Upper lobe of left lung (tissue), 6 donors: ENCODE results near the gene TLCD4. TPM values are rescaled to one million over a fixed set of nuclear protein-coding genes. Genes with fewer than 3 reads are reported as not detected.
A peak's percentile ranks its signal among the peaks of the same experiment; 100 is the strongest.

Source experiments
- ATAC-seq, 2 donors: fragments of 200-7000 bp; cut with Tn5 transposase; one replicate each; pipeline ENCODE4 v1.9.1; 2022; ENCODE audit warnings: mild to moderate bottlenecking in 2 of 2, moderate library complexity in 2 of 2; ENCODE audit not compliant: low FRiP score in 2 of 2
- DNase-seq, 2 donors: peaks; one replicate each; pipeline ENCODE4 v3.0.0-alpha.2; 2019 to 2020
- H3K27ac ChIP-seq, 4 donors: fragments of 200-600 bp; sonication (generic); one replicate each; pipeline ENCODE4 v1.5.1; 2016 to 2019
- H3K27me3 ChIP-seq, 4 donors: fragments of 200-600 bp; sonication (generic); one replicate each; pipeline ENCODE4 v1.5.1; 2017 to 2019
- H3K36me3 ChIP-seq, 4 donors: fragments of 200-600 bp; sonication (generic); one replicate each; pipeline ENCODE4 v1.5.1; 2016 to 2019
- H3K4me1 ChIP-seq, 4 donors: fragments of 200-600 bp; sonication (generic); one replicate each; pipeline ENCODE4 v1.5.1; 2018 to 2019
- H3K4me3 ChIP-seq, 4 donors: fragments of 200-600 bp; sonication (generic); one replicate each; pipeline ENCODE4 v1.5.1; 2017 to 2019; ENCODE audit warnings: mild to moderate bottlenecking in 2 of 4, moderate library complexity in 1 of 4
- H3K9me3 ChIP-seq, 4 donors: fragments of 200-600 bp; sonication (generic); one replicate each; pipeline ENCODE4 v1.5.1; 2018 to 2019
- EP300 ChIP-seq, 4 donors: sonication (generic); formaldehyde crosslinking; IDR thresholded peaks; one replicate each; pipeline ENCODE4 v1.5.1; 2017; ENCODE audit warnings: antibody characterized with exemption in 4 of 4, control low read depth in 2 of 4
- POLR2A ChIP-seq, 4 donors: fragments of 450-650 bp; IDR thresholded peaks; one replicate each; pipeline ENCODE4 v1.5.1; 2016 to 2017; ENCODE audit warnings: antibody characterized with exemption in 4 of 4, mild to moderate bottlenecking in 2 of 4
- POLR2AphosphoS5 ChIP-seq, 2 donors: sonication (generic); formaldehyde crosslinking; IDR thresholded peaks; one replicate each; pipeline ENCODE4 v1.5.1; 2017; ENCODE audit warnings: antibody characterized with exemption in 2 of 2
- WGBS, 2 donors: methylation state at CpG; one replicate each; pipeline ENCODE4 v1.1.5; 2017 to 2018; 5-methylcytosine and 5-hydroxymethylcytosine counted together
- total RNA-seq, 6 donors: library from RNA; depleted of rRNA in 4 of 6; stranded (reverse); fragments of >200 nt in 4 of 6; gene quantifications; one replicate each; pipeline versions ENCODE4 v1.1.0 to v1.2.1, GENCODE V29; 2016 to 2021
- TF ChIP-seq, protein P1 (sequence below), 6 experiments: fragments of 450-650 bp in 4 of 6; fragments of 200-600 bp in 2 of 6; sonication (generic) in 2 of 6; IDR thresholded peaks; one replicate each; pipeline ENCODE4 v1.5.1; 2016 to 2019; ENCODE audit warnings: antibody characterized with exemption in 6 of 6
- donor health status: DM: no; HTN: no; CAD: no; lungs with moderate emphysema.
- donor health status: DM: no; HTN: yes; CAD: no; lungs with severe emphysema.

Gene TLCD4
- total RNA-seq, 6 donors from 2014 or later: 1.8 to 19.5 (median 8.2) TPM

DNA sequence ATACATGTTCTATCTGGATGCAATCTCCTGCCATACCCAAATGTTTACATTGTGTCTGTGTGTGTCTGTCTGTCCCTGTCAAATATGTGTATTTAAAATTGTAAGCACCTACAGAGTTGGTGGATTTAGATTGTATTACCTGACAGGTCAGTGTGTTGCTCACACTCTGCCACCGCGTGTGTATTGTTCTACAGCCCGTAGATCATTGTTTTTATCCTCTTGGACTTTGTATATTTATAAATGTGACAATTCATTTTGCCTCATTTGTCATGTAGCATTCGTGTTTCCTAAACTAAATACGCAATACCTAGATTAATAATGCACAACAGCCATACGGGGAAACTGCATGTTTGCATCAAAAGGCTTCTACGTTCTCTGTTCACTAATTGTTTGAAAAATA lies 45.0 kb upstream of the TLCD4 start:
- no peak for TF ChIP-seq POLR2A (IDR thresholded peaks at IDR 0.05)
- TF ChIP-seq POLR2AphosphoS5 (IDR thresholded peaks at IDR 0.05): no peak
- TF ChIP-seq EP300 (IDR thresholded peaks at IDR 0.05): no peak
- TF ChIP-seq, protein P1, sequence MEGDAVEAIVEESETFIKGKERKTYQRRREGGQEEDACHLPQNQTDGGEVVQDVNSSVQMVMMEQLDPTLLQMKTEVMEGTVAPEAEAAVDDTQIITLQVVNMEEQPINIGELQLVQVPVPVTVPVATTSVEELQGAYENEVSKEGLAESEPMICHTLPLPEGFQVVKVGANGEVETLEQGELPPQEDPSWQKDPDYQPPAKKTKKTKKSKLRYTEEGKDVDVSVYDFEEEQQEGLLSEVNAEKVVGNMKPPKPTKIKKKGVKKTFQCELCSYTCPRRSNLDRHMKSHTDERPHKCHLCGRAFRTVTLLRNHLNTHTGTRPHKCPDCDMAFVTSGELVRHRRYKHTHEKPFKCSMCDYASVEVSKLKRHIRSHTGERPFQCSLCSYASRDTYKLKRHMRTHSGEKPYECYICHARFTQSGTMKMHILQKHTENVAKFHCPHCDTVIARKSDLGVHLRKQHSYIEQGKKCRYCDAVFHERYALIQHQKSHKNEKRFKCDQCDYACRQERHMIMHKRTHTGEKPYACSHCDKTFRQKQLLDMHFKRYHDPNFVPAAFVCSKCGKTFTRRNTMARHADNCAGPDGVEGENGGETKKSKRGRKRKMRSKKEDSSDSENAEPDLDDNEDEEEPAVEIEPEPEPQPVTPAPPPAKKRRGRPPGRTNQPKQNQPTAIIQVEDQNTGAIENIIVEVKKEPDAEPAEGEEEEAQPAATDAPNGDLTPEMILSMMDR (IDR thresholded peaks at IDR 0.05): no peak
- no peaks in the 10 kb centered on the region for H3K36me3 ChIP-seq
- ATAC-seq (no peak), DNase-seq (no peak)
- H3K27ac ChIP-seq: peak overlapping the region; percentile 85 to 95 (median 92)
- 8 to 12% methylated on average over 7 of the region's 7 CpGs for WGBS, 2 donors
- peak overlapping the region; percentile 58 to 81 (median 76) for H3K4me3 ChIP-seq
- H3K9me3 ChIP-seq: no peaks in the 10 kb centered on the region
- H3K27me3 ChIP-seq: no peaks in the 10 kb centered on the region
- peaks cover 0 to 12% (median 7%) of the 10 kb centered on the region in 4 donors for H3K4me1 ChIP-seq

DNA sequence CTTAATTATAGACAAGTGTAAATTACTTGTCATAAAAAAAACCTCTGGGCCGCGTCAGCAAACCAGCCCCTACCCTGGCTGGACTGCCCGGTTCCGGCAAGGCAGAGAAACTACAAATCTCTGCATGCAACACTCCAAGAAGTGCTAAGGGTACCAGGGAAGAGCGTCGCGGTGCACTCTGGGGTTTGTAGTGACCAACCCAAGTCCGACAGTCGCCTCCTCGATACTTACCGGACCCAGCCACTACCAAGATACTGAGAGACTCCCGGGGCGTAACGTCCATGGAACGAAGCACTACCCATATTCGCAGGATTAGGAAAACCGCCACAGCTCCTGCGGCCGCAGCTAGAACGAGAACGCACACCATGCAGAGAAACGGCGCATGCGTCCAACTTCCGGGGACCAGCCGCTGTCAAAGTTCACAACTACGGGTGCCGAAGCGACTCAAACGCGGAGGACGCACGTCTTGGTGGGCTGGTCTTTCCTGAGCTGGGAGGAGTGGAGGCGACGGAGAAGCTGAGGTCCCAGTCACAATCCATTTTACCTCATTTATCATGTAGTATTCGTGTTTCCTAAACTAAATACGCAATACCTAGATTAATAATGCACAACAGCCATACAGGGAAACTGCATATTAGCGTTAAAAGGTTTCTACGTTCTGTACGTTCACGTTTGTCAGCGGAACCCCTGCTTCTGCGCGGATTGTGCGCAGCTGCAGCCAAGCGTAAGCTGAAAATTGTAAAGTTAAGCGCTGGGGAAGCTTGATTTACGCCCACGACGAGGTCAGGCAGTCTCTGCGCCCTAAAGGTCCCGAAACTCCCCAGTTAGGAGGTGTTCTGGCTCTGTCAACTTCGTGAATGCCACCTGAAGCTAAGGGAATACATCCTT lies 44.4 kb upstream of the TLCD4 start, which contains the start of gene ALG14:
Gene ALG14 (minus strand): TSS at position 420 of the 888 bp plus-strand sequence. CDS start 53 bp downstream, at position 367.
- WGBS, 2 donors: 0 to 1% methylated on average over 23 to 53 of the region's 53 CpGs
- Histone ChIP-seq H3K4me1 (peaks cover 0 to 12% (median 7%) of the 10 kb centered on the region in 4 donors), H3K27ac (peak within 1 kb of the TSS; percentile 85 to 95 (median 92)), H3K9me3 (no peaks in the 10 kb centered on the region), H3K27me3 (no peaks in the 10 kb centered on the region), H3K36me3 (no peaks in the 10 kb centered on the region), H3K4me3 (peak within 1 kb of the TSS; percentile 58 to 81 (median 76))
- peak; percentile 85 to 92 for DNase-seq
- TF ChIP-seq POLR2A (IDR thresholded peaks at IDR 0.05): peak in 3 of 4 donors; percentile 25 to 87 (median 54)
- TF ChIP-seq, protein P1 (IDR thresholded peaks at IDR 0.05): peak in 1 of 6 experiments; percentile 14
- no peak for TF ChIP-seq EP300 (IDR thresholded peaks at IDR 0.05)
- peak; percentile 92 to 93 for TF ChIP-seq POLR2AphosphoS5 (IDR thresholded peaks at IDR 0.05)
- peak; percentile 98 to 99 for ATAC-seq

DNA sequence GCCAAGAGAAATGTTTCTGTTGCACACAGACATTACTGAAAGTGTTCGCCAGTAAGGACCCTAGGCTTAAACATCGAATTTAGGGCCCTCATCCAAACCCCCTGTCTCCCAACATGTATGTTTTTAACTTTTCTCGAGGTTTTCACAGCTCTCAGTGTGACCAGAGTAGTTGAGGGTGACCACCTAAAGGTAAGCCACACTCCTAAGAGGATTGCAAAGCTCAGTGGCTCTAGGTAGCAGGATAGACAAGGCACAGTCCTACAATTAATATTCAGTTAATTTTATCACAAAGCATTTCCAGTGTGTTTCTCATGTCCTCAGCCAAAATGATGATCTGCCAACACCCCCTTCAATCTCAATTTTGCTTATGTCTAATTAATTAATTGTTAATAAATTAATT lies 43.7 kb upstream of the TLCD4 start:
- Histone ChIP-seq H3K4me1 (peaks cover 0 to 12% (median 7%) of the 10 kb centered on the region in 4 donors), H3K27ac (peak overlapping the region; percentile 85 to 95 (median 92)), H3K9me3 (no peaks in the 10 kb centered on the region), H3K4me3 (peak overlapping the region in 3 of 4 donors; percentile 58 to 81 (median 78)), H3K27me3 (no peaks in the 10 kb centered on the region), H3K36me3 (no peaks in the 10 kb centered on the region)
- no peak for DNase-seq
- TF ChIP-seq EP300 (IDR thresholded peaks at IDR 0.05) (no peak), POLR2A (IDR thresholded peaks at IDR 0.05) (no peak), POLR2AphosphoS5 (IDR thresholded peaks at IDR 0.05) (no peak)
- TF ChIP-seq, protein P1 (IDR thresholded peaks at IDR 0.05): no peak
- no peak for ATAC-seq
- WGBS, 2 donors: 12 to 17% methylated on average over 3 of the region's 3 CpGs

DNA sequence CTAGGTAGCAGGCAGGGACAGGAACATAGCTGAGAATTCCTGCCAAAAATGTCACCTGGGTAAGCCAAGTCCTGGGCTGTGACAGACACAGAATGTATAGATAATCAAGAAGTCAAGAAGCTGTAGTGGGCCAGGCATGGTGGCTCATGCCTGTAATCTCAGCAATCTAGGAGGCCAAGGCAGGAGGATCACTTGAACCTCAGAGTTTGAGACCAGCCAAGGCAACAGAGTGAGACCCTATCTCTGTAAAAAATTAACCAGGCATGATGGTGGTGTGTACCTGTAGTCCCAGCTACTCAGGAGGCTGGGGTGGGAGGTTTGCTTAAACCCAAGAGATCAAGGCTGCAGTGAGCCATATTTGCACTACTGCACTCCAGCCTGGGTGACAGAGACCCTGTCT lies 41.1 kb upstream of the TLCD4 start:
- TF ChIP-seq POLR2A (IDR thresholded peaks at IDR 0.05): no peak
- no peak for TF ChIP-seq POLR2AphosphoS5 (IDR thresholded peaks at IDR 0.05)
- TF ChIP-seq, protein P1 (IDR thresholded peaks at IDR 0.05): no peak
- no peak for TF ChIP-seq EP300 (IDR thresholded peaks at IDR 0.05)
- H3K27ac ChIP-seq: no peak overlapping the region
- no peak overlapping the region for H3K4me3 ChIP-seq
- H3K27me3 ChIP-seq: no peaks in the 10 kb centered on the region
- no peak for ATAC-seq
- no peaks in the 10 kb centered on the region for H3K36me3 ChIP-seq
- DNase-seq: no peak
- H3K9me3 ChIP-seq: no peaks in the 10 kb centered on the region
- H3K4me1 ChIP-seq: peaks cover 0 to 12% (median 7%) of the 10 kb centered on the region in 4 donors
